NCI-H187 treated with DMSO at 0.1 percent for 48 hours (cell line): ENCODE measurements around the gene ANKMY2.
"Not testable (repeated sequence)": the region's sequence is repeated elsewhere in the genome, so short reads cannot be mapped to it uniquely, and the experiment has no call there.

Source experiments
- DNase-seq: peaks from one replicate; lab custom pipeline; 2025; lab: John Stamatoyannopoulos, UW

ANKMY2 gene

DNA sequence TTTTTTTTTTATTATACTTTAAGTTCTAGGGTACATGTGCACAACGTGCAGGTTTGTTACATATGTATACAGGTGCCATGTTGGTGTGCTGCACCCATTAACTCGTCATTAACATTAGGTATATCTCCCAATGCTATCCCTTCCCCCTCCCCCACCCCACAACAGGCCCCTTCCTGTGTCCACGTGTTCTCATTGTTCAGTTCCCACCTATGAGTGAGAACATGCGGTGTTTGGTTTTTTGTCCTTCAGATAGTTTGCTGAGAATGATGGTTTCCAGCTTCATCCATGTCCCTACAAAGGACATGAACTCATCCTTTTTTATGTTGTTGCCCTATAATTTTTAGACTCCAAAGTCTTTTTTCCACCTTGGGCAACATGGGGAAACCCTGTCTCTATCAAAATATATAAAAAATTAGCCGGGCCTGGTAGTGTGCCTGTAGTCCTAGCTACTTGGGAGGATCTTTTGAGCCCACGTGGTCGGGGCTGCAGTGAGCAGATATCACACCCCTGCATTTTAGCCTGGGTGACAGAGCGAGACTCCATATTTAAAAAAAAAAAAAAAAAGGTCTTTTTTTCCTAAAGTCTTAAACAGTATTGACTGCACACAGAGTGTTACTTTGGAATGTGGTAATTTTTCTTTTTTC is 14.4 kb upstream of the ANKMY2 start:
- not testable (repeated sequence) for DNase-seq

GRCh38 chr7:16657656-16658279 is 12.2 kb upstream of the ANKMY2 start:
- no peak for DNase-seq

- DNase-seq = no peak
These were observed 10.6 kb upstream of the ANKMY2 start for GRCh38 chr7:16656141-16656540.

GRCh38 chr7:16655394-16655793 is 9.8 kb upstream of the ANKMY2 start:
- DNase-seq = no peak

DNA sequence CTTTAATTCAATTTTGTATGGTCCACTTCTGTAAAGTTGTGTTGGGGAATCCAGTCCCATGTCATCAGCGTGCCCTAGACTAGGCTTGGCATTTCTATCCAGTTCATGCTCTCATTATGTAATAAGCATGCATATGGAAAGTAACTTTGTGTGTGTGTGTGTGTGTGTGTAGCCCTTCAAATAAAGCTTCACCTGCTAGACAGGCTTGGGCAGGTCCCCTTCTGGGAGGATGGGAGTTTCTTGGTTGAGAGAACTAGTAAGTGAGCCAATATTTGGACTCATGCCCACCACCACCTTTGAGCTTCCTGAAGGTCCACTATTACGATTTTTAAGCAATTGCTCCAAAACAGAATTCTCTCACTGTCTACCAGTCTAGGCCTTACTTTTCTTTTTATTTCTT is 7.3 kb upstream of the ANKMY2 start:
- peak; percentile 23 for DNase-seq

DNA sequence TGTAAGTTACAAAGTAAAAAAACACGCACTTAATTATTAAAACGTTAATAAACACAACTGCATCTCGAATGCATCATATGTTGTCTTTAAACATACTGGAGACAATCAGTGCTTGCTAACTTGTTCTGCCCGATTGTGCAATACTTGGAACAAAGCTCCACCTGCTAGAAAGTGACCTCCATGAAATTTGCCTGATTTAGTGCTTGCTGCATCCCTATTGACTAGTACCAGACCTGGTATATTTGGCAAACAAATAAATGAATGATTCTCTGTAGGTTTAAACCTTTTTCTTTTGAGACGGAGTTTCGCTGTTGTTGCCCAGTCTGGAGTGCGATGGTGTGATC is 6.7 kb upstream of the ANKMY2 start:
- no peak for DNase-seq

- DNase-seq = no peak
These were observed 6.1 kb upstream of the ANKMY2 start for GRCh38 chr7:16651396-16652239.

DNA sequence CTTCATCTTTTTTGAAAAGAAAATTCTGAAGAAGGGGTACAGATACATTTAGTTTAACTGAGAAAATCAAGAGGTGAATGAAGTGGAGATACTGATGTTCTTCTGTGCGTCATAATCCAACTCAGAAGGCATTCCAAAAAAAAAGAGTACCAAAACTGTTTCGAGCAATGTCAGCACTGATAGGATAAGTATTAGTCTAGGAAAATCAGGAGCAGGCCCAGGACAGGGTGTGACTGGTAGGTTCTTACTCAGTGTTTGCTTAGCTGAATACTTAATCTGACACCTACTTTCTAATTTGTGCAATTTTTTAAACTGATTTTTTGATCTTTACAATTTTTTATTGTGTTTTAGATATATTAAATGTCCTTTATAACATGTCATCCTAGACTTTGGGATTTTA is 4.7 kb upstream of the ANKMY2 start:
- DNase-seq = no peak

- no peak for DNase-seq
These were observed 3.6 kb upstream of the ANKMY2 start for GRCh38 chr7:16649196-16649595.

DNA sequence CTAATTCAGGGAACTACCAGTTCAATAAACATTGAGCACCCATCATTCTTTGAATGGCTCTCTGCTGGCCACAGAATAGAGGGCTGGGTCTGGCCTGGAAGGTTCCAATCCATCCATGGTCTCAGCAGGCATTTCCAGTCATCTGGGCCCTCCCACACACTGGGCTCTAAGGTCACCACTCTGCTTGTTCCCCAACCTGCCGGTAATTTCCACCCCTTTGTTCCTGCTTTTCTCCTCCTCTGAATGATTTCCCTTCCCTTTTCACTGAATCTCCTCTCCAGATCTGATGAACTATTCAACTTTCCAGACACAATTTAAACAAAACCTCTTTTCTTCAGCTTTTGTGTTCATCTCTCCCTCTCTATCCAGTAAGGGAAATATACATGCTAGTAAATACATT is 3.0 kb upstream of the ANKMY2 start:
- DNase-seq = no peak

DNA sequence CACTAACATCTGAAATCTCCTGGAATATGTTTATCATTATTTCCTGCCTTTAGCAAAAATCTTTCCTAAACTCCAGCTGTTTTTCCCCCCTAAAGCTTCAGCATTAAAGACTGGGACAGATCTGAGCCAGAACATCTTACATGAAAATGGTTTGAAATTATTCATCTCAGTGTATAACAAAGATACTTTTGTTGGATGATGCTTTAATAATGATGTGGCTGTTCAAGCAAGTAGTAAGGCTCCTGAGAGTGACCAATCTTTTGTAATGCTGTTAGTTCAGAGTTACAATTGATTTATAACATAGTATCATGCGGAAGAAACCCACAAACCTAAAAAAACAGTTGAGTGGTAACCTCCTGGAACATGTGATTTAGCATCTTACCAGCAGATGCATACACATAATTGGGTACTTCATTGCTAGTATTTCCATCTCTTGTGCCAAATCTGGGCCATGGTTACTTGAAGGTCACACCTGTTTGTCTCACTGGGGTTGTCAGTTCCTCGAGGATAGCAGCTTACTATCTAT is 1.9 kb upstream of the ANKMY2 start:
- DNase-seq = no peak

DNA sequence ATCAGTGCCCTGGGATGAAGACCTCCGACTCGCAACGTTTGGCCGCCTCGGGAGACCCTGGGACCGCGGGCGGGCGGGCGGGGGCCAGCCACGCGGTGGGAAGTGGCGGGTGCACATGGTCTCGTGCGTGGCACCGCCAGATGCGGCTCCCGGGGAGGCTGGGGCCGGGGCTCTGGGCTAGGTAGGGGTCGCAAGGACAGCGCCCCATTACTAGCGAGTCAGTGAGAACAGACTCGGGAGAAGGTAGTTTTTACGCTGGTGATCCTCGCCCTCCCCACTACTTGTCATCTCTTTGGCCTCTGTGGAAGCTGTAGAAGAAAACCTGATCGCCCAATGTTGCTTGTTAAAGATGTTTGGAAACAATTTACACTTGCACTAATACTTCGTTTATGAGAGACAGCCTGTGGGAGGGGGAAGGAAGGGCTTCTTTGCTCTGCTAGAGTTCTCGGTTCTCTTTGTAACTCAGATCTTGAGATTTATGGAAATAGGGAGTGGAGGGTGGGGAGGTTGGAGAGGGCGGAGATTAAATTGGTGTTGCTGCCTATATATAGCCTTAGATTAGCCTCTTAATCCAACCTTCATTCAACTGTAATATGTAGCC is 1.0 kb upstream of the ANKMY2 start:
- DNase-seq = no peak

GRCh38 chr7:16644636-16645592 is 640 bp downstream of the ANKMY2 start:
- DNase-seq = no peak

GRCh38 chr7:16644157-16644556 is 1.4 kb downstream of the ANKMY2 start:
- no peak for DNase-seq

- no peak for DNase-seq
These were observed 7.0 kb downstream of the ANKMY2 start for GRCh38 chr7:16638282-16639280.

- no peak for DNase-seq
These were observed 8.2 kb downstream of the ANKMY2 start for GRCh38 chr7:16637379-16637778.

GRCh38 chr7:16636555-16637101 is 8.9 kb downstream of the ANKMY2 start:
- DNase-seq = no peak

GRCh38 chr7:16634271-16634738 is 11.2 kb downstream of the ANKMY2 start:
- no peak for DNase-seq

GRCh38 chr7:16630654-16631053 is 14.9 kb downstream of the ANKMY2 start:
- no peak for DNase-seq

DNA sequence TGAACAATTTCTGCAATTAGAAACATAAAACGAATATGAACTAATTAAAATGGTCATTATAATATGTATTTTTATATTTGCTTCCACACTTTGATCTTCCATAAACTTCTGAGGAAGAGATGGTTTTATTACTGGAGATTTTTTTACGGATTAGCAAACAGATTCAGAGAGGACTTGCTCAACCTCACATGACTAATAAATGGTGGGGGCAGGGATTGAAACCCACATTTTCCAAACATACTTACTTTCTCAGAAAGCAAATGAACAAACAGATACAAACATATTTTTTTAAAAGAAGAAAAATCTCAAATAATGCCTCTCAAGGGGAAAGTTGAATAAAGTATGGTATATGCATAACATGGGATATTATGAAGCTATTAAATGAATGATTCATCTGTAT is 18.3 kb downstream of the ANKMY2 start:
- DNase-seq = no peak
